Suprapubic skin (tissue), 3 donors: ENCODE measurements around the gene CYFIP2.

ENCODE experiments used
- EP300 ChIP-seq: sonication (generic); formaldehyde crosslinking; IDR thresholded peaks from one replicate; pipeline ENCODE4 v1.6.1; 2017; ENCODE audit warnings: antibody characterized with exemption
- TF ChIP-seq, protein P1 (sequence below), 2 donors: fragments of 200-600 bp in 1 of 2; fragments of 450-650 bp in 1 of 2; sonication (generic) in 1 of 2; IDR thresholded peaks; one replicate each; pipeline ENCODE4 v1.5.1; 2016 to 2019; ENCODE audit warnings: antibody characterized with exemption in 2 of 2, mild to moderate bottlenecking in 1 of 2, moderate library complexity in 1 of 2

DNA sequence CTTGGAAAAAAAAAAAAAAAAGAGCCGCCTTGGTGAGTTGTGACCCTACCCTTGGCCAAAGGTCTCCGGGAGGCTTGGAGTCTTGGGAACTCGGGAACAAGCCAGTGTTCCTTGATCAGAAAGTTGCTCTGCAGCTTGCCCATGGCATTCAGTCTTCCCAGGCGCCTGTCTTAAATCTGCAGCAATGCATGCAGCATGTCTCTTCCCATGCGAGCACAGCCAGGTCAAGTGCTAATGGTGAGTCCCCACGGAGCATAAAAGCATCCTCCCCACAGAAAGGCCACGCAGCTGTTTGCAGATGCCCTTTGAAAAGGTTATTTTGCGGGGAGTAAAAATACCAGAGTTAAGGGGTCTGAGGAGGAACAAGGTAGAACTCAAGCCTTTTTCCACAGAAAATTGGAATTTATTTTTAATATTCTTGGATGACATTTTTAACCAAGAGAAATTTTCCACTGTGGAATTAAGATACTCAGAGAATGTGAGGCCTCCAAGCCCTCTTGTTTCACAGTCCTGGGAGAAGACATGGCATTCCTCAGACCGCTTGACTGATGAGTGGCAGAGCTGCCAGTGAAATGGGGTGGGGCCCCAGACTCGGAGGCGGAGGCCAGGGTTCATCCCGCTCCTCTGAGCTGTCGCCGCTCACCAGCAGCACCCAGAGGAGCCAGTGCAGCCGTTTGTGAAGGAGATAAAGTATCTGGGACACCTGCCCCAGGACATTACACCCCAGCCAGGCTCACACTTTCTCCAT lies 81.6 kb downstream of the CYFIP2 start:
- TF ChIP-seq, protein P1, sequence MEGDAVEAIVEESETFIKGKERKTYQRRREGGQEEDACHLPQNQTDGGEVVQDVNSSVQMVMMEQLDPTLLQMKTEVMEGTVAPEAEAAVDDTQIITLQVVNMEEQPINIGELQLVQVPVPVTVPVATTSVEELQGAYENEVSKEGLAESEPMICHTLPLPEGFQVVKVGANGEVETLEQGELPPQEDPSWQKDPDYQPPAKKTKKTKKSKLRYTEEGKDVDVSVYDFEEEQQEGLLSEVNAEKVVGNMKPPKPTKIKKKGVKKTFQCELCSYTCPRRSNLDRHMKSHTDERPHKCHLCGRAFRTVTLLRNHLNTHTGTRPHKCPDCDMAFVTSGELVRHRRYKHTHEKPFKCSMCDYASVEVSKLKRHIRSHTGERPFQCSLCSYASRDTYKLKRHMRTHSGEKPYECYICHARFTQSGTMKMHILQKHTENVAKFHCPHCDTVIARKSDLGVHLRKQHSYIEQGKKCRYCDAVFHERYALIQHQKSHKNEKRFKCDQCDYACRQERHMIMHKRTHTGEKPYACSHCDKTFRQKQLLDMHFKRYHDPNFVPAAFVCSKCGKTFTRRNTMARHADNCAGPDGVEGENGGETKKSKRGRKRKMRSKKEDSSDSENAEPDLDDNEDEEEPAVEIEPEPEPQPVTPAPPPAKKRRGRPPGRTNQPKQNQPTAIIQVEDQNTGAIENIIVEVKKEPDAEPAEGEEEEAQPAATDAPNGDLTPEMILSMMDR (IDR thresholded peaks at IDR 0.05): no peak
- TF ChIP-seq EP300: no peak
